HEK293T (cell line): ENCODE data around the gene STARD13.

Source experiments
- ARNT ChIP-seq: fragments of 450-650 bp; IDR thresholded peaks from 2 replicates; pipeline ENCODE4 v1.6.1; 2017; ENCODE audit warnings: mild to moderate bottlenecking
- BHLHE40 ChIP-seq: fragments of 450-650 bp; IDR thresholded peaks from 2 replicates; pipeline ENCODE4 v1.6.1; 2016; ENCODE audit warnings: mild to moderate bottlenecking, moderate library complexity, borderline replicate concordance
- CTBP1 ChIP-seq: fragments of 450-650 bp; IDR thresholded peaks from 2 replicates; pipeline ENCODE4 v1.6.1; 2016; ENCODE audit warnings: borderline replicate concordance
- ELF4 ChIP-seq: fragments of 450-650 bp; IDR thresholded peaks from 2 replicates; pipeline ENCODE4 v1.6.1; 2017; ENCODE audit warnings: antibody characterized with exemption
- FOXA1 ChIP-seq: fragments of 450-650 bp; IDR thresholded peaks from 2 replicates; pipeline ENCODE4 v1.6.1; 2016; ENCODE audit warnings: mild to moderate bottlenecking
- FOXK2 ChIP-seq: fragments of 450-650 bp; IDR thresholded peaks from 2 replicates; pipeline ENCODE4 v1.6.1; 2016; ENCODE audit warnings: mild to moderate bottlenecking
- FOXM1 ChIP-seq: fragments of 450-650 bp; IDR thresholded peaks from 2 replicates; pipeline ENCODE4 v1.6.1; 2017; ENCODE audit warnings: mild to moderate bottlenecking, borderline replicate concordance
- NFRKB ChIP-seq: fragments of 450-650 bp; IDR thresholded peaks from 2 replicates; pipeline ENCODE4 v1.6.1; 2016; ENCODE audit warnings: mild to moderate bottlenecking, moderate library complexity
- PKNOX1 ChIP-seq: fragments of 450-650 bp; IDR thresholded peaks from 2 replicates; pipeline ENCODE4 v1.6.1; 2016
- SP1 ChIP-seq: fragments of 450-650 bp; IDR thresholded peaks from 2 replicates; pipeline ENCODE4 v1.6.1; 2017
- SUZ12 ChIP-seq: fragments of 450-650 bp; IDR thresholded peaks from 2 replicates; pipeline ENCODE4 v1.6.1; 2016; ENCODE audit warnings: mild to moderate bottlenecking
- TARDBP ChIP-seq: fragments of 450-650 bp; IDR thresholded peaks from 2 replicates; pipeline ENCODE4 v1.6.1; 2016
- ZNF384 ChIP-seq: fragments of 450-650 bp; IDR thresholded peaks from 2 replicates; pipeline ENCODE4 v1.6.1; 2016

GRCh38 chr13:33328701-33329100, 43.1 kb upstream of the STARD13 start:
- TF ChIP-seq SP1 (no peak), SUZ12 (no peak), FOXA1 (no peak), ELF4 (no peak), FOXK2 (no peak), CTBP1 (no peak), TARDBP (no peak), FOXM1 (no peak), PKNOX1 (no peak), NFRKB (no peak), BHLHE40 (no peak), ARNT (no peak), ZNF384 (no peak)
